Stimulated activated CD8-positive, alpha-beta memory T cell treated with anti-CD3 and anti-CD28 coated beads, Interleukin-12 subunit alpha, Interleukin-12 subunit beta, amount 100 ng/mL, for 24 hours (primary cell): ENCODE measurements around the gene MEGF6.
A peak's percentile ranks its signal among the peaks of the same experiment; 100 is the strongest.

Experiments used
- DNase-seq: peaks from one replicate; pipeline ENCODE4 v3.0.0-alpha.2; 2020; ENCODE audit errors: extremely low read depth

Gene MEGF6

GRCh38 chr1:3459051-3459908 lies 152.0 kb downstream of the MEGF6 start:
- no peak for DNase-seq

GRCh38 chr1:3457910-3458883 lies 153.1 kb downstream of the MEGF6 start:
- DNase-seq: no peak

- no peak for DNase-seq
These were observed 154.1 kb downstream of the MEGF6 start for GRCh38 chr1:3456964-3457909.

- DNase-seq: no peak
These were observed 154.8 kb downstream of the MEGF6 start for GRCh38 chr1:3456449-3456963.

GRCh38 chr1:3455670-3456448 lies 155.4 kb downstream of the MEGF6 start:
- DNase-seq: no peak

GRCh38 chr1:3454811-3455618 lies 156.3 kb downstream of the MEGF6 start:
- no peak for DNase-seq

GRCh38 chr1:3453891-3454810 lies 157.2 kb downstream of the MEGF6 start, which contains the start of gene ARHGEF16:
Gene ARHGEF16 (plus strand): TSS chr1:3454665. CDS start chr1:3463085, 8,420 bp downstream.
- DNase-seq: no peak

GRCh38 chr1:3453203-3453761 lies 158.0 kb downstream of the MEGF6 start:
- peak; percentile 21 for DNase-seq

- no peak for DNase-seq
These were observed 158.5 kb downstream of the MEGF6 start for GRCh38 chr1:3452866-3453175.

GRCh38 chr1:3451994-3452865 lies 159.1 kb downstream of the MEGF6 start:
- DNase-seq: no peak

GRCh38 chr1:3450983-3451382 lies 160.3 kb downstream of the MEGF6 start:
- DNase-seq: no peak

GRCh38 chr1:3450202-3450863 lies 161.0 kb downstream of the MEGF6 start:
- DNase-seq: no peak

GRCh38 chr1:3444736-3445135 lies 166.6 kb downstream of the MEGF6 start:
- no peak for DNase-seq

GRCh38 chr1:3444298-3444697 lies 167.0 kb downstream of the MEGF6 start:
- no peak for DNase-seq

- no peak for DNase-seq
These were observed 167.5 kb downstream of the MEGF6 start for GRCh38 chr1:3443807-3444206.

- no peak for DNase-seq
These were observed 168.4 kb downstream of the MEGF6 start for GRCh38 chr1:3442901-3443300.

- DNase-seq: no peak
These were observed 169.0 kb downstream of the MEGF6 start for GRCh38 chr1:3442331-3442730.
